ENCODE measurements around the gene SPRR5.

SPRR5 gene

DNA sequence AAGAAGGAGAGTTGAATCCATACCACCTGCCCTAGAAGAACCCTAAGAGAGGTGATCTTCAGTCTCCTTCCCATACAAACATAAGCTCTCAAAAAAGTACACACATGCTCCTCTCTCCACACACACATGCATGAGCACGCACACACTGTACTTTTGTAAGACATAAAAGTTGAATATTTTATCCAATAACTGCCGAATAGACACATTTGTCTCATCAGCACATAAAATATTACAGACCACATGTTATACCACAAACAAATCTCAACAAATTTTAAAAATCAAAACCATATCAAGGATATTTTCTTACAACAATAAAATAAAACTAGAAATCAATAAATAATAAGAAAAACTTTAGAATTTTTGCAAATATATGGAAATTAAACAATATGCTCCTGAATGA lies 39.6 kb downstream of the SPRR5 start:
- no peak for DNase-seq

DNA sequence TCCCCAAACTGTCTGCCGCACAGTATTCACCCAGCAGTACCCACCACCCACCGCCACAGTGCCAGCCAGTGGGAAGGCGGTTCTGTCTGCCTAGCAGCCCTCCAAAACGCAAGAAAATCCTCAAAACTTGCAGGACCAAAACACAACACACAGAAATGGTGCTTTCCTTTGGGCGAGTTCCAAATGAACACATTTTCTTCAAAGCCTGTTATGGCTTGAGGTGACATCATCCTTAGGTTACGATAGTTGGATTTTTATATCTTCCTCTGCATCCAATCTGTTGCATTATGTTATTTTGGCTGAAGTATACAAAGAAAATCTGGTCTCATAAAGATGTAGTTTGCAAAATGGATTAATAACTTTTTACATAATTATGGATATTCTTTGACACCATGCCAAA lies 46.2 kb downstream of the SPRR5 start:
- DNase-seq = no peak

DNA sequence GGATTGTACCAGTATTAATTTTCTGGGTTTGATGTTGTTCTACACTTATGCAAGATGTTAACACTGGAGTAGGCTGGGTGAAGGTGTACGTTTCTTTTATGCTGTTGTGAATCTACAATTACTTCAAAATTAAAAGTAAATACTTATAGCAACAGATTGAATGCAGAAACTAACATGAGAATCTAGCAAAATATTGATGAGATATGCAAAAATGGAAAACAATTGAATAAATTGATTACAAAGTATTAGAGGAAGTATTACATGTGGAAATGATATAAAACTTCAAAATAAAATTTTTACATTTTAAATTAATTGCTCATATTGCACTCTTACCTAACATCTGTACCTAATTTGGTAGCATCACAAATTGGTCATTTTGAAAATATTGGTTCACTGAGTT lies 48.8 kb downstream of the SPRR5 start:
- DNase-seq = no peak

DNA sequence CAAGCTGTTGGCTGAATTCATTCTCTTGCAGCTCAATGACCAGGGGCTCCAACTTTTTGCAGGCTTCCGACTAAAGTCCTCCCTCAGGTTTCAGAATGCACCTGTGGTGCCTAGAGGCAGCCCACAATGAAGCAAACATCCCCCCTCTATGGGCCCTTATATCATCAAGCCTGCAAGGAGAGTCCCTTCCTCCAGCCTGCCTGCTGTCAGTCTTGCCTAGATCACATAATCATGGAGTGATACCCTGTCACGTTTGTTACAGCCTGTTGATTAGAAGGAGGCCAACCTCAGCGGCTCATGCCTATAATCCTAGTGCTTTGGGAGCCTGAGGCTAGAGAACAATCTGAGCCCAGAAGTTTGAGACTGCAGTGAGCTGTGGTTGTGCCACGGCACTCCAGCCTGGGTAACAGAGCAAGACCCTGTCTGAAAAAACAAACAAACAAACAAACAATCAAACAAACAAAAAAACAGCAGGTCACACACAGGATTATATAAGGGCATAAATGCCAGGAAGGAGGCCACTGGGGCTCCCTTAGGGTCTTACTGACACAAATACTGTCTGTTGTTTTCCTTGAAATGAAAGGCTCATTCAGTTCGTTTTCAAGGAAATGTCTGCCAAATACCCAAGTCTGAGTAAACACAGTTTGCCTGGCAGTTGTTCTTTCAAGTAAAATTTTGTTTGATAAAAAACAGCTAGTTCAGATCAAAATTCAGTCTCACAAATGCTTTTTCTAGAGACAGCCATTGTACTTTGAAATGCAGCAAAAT lies 49.8 kb downstream of the SPRR5 start:
- DNase-seq = no peak

DNA sequence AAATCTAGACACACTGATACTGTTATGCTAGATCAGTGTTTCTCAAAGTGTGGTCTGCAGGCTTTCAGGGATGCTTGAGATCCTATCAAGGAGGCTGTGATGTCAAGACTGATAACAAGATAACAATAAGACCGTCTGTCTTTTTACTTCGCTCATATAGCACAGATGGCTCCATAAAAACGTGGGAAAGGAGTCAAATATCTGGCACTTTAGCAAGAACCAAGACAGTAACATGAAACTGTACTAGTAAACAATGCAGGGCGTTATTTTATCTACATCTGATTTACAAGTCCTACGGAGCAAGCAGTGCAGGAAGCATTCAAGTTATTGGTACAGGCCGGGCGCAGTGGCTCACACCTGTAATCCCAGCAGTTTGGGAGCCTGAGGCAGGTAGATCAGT lies 50.9 kb downstream of the SPRR5 start:
- no peak for DNase-seq

DNA sequence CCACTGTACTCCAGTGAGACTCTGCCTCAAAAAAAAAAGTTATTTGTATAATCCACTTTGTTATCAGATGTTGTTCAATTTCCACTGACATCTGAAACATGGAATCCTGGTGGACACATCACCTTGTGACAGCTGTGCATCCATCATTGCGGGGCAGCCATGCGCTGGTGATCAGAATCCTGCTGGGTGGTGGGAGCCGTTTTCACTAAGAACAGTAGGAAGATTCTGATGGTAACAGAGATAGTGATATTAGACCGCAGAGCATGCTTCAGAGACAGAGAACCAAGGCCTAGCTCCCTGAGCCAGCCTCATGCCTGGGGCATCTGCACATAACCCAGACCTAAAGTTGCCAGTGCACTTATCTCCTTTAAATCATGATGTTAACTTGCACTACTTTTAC lies 51.5 kb downstream of the SPRR5 start:
- no peak for DNase-seq

All from stimulated activated CD4-positive, alpha-beta T cell treated with anti-CD3 and anti-CD28 coated beads, Interleukin-2, amount 100 ng/mL, for 24 hours (primary cell).